OCI-LY1 (cell line): ENCODE results near the gene TPR.
"Not testable (repeated sequence)": the region's sequence is repeated elsewhere in the genome, so short reads cannot be mapped to it uniquely, and the experiment has no call there.

ENCODE experiments used
- H2AFZ ChIP-seq: fragments of 200-600 bp; sonication (generic), shearing (Covaris generic); 2 replicates; pipeline ENCODE4 v1.6.0; 2014; ENCODE audit warnings: antibody characterized with exemption, mild to moderate bottlenecking, low read length
- H3F3A ChIP-seq: fragments of 200-600 bp; sonication (generic), shearing (Covaris generic); 2 replicates; pipeline ENCODE4 v1.6.0; 2014; ENCODE audit warnings: mild to moderate bottlenecking, antibody characterized with exemption, low read length, moderate library complexity; ENCODE audit not compliant: insufficient read depth
- H3K27ac ChIP-seq: fragments of 200-600 bp; sonication (generic); 2 replicates; pipeline ENCODE4 v1.5.1; 2014; ENCODE audit warnings: low read length, mixed run types, mild to moderate bottlenecking, low read depth; ENCODE audit not compliant: poor library complexity, severe bottlenecking
- H3K27me3 ChIP-seq: fragments of 200-600 bp; sonication (generic); 2 replicates; pipeline ENCODE4 v1.6.0; 2014; ENCODE audit warnings: antibody characterized with exemption, mild to moderate bottlenecking, low read length, moderate library complexity; ENCODE audit not compliant: insufficient read depth
- H3K36me3 ChIP-seq: fragments of 200-600 bp; sonication (generic); 2 replicates; pipeline ENCODE4 v1.6.1; 2014; ENCODE audit warnings: mild to moderate bottlenecking, antibody characterized with exemption, low read length, moderate library complexity, mixed read lengths; ENCODE audit not compliant: insufficient read depth
- H3K4me1 ChIP-seq: fragments of 200-600 bp; sonication (generic); 2 replicates; pipeline ENCODE4 v1.5.1; 2014; ENCODE audit warnings: mild to moderate bottlenecking, low read length, moderate library complexity; ENCODE audit not compliant: insufficient read depth, severe bottlenecking
- H3K4me2 ChIP-seq: fragments of 200-600 bp; sonication (generic), shearing (Covaris generic); 2 replicates; pipeline ENCODE4 v1.6.1; 2014; ENCODE audit warnings: low read length
- H3K4me3 ChIP-seq: fragments of 200-600 bp; sonication (generic); 2 replicates; pipeline ENCODE4 v1.5.1; 2014; ENCODE audit warnings: low read length, low read depth, mild to moderate bottlenecking, mixed read lengths; ENCODE audit not compliant: poor library complexity, severe bottlenecking
- H3K79me2 ChIP-seq: fragments of 200-600 bp; shearing (Covaris generic); 2 replicates; pipeline ENCODE4 v1.6.1; 2016; ENCODE audit warnings: mixed run types, low read length, mixed read lengths; ENCODE audit not compliant: insufficient read depth
- H3K9ac ChIP-seq: fragments of 200-600 bp; sonication (generic), shearing (Covaris generic); 2 replicates; pipeline ENCODE4 v1.6.1; 2014; ENCODE audit warnings: mild to moderate bottlenecking, low read length, mixed read lengths
- H3K9me2 ChIP-seq: fragments of 200-600 bp; sonication (generic), shearing (Covaris generic); 2 replicates; pipeline ENCODE4 v1.6.1; 2014; ENCODE audit warnings: low read depth, mild to moderate bottlenecking, low read length, mixed read lengths
- H3K9me3 ChIP-seq: fragments of 200-600 bp; shearing (Covaris generic); 2 replicates; pipeline ENCODE4 v1.6.1; 2014; ENCODE audit warnings: low read length, mixed read lengths
- H4K20me1 ChIP-seq: fragments of 200-600 bp; sonication (generic), shearing (Covaris generic); 2 replicates; pipeline ENCODE4 v1.6.0; 2016; ENCODE audit warnings: mild to moderate bottlenecking, low read length; ENCODE audit not compliant: insufficient read depth
- CTCF ChIP-seq: fragments of 200-600 bp; sonication (generic), shearing (Covaris generic); IDR thresholded peaks from 2 replicates; pipeline ENCODE4 v1.5.1; 2017; ENCODE audit warnings: mild to moderate bottlenecking, antibody characterized with exemption, low read length, moderate library complexity, mixed read lengths
- EZH2 ChIP-seq: fragments of 200-600 bp; sonication (generic), shearing (Covaris generic); IDR thresholded peaks from 2 replicates; pipeline ENCODE4 v1.8.0; 2017; ENCODE audit warnings: borderline replicate concordance, mixed run types, mild to moderate bottlenecking, antibody characterized with exemption, low read length, moderate library complexity, mixed read lengths

TPR gene

GRCh38 chr1:186403632-186404031, 28.6 kb upstream of the TPR start:
- H3F3A ChIP-seq = no peaks in the 10 kb centered on the region
- no peaks in the 10 kb centered on the region for H4K20me1 ChIP-seq
- H3K27me3 ChIP-seq = no peaks in the 10 kb centered on the region
- H3K4me1 ChIP-seq = no peaks in the 10 kb centered on the region
- peaks cover 36% of the 10 kb centered on the region for H3K36me3 ChIP-seq
- H2AFZ ChIP-seq = no peak overlapping the region
- TF ChIP-seq CTCF (no peak), EZH2 (no peak)
- no peaks in the 10 kb centered on the region for H3K9me3 ChIP-seq
- no peaks in the 10 kb centered on the region for H3K9me2 ChIP-seq
- no peak overlapping the region for H3K4me3 ChIP-seq
- H3K79me2 ChIP-seq = no peaks in the 10 kb centered on the region
- no peak overlapping the region for H3K27ac ChIP-seq
- no peak overlapping the region for H3K9ac ChIP-seq
- no peak overlapping the region for H3K4me2 ChIP-seq

GRCh38 chr1:186401446-186401845, 26.4 kb upstream of the TPR start:
- H2AFZ ChIP-seq, H3K9me2 ChIP-seq, H3K9ac ChIP-seq, H3K27ac ChIP-seq, H3K79me2 ChIP-seq, H3K27me3 ChIP-seq, H3K9me3 ChIP-seq, H3K4me3 ChIP-seq, H4K20me1 ChIP-seq, H3K4me2 ChIP-seq, H3K4me1 ChIP-seq, H3F3A ChIP-seq: not testable (repeated sequence)
- peaks cover 30% of the 10 kb centered on the region for H3K36me3 ChIP-seq

GRCh38 chr1:186392711-186393110, 17.7 kb upstream of the TPR start:
- not testable (repeated sequence) for H2AFZ ChIP-seq, H3K4me2 ChIP-seq, H3K27ac ChIP-seq, H3K27me3 ChIP-seq, H3K9me2 ChIP-seq, H3K9me3 ChIP-seq, H4K20me1 ChIP-seq, H3K79me2 ChIP-seq, H3K4me1 ChIP-seq, H3K9ac ChIP-seq, H3K4me3 ChIP-seq, H3F3A ChIP-seq
- H3K36me3 ChIP-seq = peaks cover 69% of the 10 kb centered on the region

GRCh38 chr1:186391841-186392240, 16.8 kb upstream of the TPR start:
- Histone ChIP-seq H3F3A (no peaks in the 10 kb centered on the region; the same call in 1 of the 2 replicates), H3K9me2 (no peaks in the 10 kb centered on the region), H3K4me2 (no peak overlapping the region), H3K79me2 (no peaks in the 10 kb centered on the region), H3K4me3 (no peak overlapping the region), H3K9me3 (no peaks in the 10 kb centered on the region), H3K36me3 (peaks cover 61% of the 10 kb centered on the region), H3K4me1 (no peaks in the 10 kb centered on the region), H3K27me3 (no peaks in the 10 kb centered on the region), H4K20me1 (no peaks in the 10 kb centered on the region), H3K9ac (no peak overlapping the region), H3K27ac (no peak overlapping the region), H2AFZ (no peak overlapping the region)
- TF ChIP-seq EZH2 = no peak
- TF ChIP-seq CTCF = no peak
